ELR (cell line): ENCODE data around the gene LDB1.

ENCODE experiments used
- DNase-seq: peaks from one replicate; pipeline ENCODE4 v3.0.0-alpha.2; 2015; ENCODE audit warnings: low read depth

Gene LDB1

DNA sequence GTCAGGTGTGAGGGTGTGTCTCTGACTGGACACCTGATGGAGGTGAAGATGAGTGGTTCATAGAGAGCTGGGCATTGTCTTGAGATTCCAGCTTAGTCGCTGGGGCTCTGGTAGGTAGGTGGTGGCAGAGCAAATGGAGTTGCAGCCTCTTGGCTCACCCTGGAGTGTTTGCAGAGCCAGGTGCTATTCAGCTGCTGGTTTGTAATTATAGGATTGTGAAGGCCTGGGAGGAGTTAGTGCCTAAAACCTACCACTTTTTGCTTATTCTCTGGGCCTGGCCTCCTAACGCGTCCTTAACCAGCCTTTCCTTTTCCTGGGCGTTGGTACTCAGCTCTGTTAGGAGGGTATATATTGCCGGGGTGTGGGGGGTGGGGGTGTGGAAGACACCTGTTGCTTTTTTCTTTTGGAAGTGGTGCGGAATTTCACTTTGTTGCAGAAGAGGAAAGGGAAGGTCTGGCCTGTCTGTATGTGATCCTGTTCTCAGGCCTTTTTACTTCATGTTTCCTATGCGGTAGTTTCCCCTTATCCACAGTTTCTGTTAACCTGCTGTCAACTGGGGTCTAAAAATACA, 15.9 kb upstream of the LDB1 start:
- DNase-seq, result no peak

- no peak for DNase-seq
Observed at GRCh38 chr10:102134416-102134815, 14.2 kb upstream of the LDB1 start.

- peak; percentile 90 for DNase-seq
Observed at GRCh38 chr10:102133373-102134195, 13.4 kb upstream of the LDB1 start.

DNA sequence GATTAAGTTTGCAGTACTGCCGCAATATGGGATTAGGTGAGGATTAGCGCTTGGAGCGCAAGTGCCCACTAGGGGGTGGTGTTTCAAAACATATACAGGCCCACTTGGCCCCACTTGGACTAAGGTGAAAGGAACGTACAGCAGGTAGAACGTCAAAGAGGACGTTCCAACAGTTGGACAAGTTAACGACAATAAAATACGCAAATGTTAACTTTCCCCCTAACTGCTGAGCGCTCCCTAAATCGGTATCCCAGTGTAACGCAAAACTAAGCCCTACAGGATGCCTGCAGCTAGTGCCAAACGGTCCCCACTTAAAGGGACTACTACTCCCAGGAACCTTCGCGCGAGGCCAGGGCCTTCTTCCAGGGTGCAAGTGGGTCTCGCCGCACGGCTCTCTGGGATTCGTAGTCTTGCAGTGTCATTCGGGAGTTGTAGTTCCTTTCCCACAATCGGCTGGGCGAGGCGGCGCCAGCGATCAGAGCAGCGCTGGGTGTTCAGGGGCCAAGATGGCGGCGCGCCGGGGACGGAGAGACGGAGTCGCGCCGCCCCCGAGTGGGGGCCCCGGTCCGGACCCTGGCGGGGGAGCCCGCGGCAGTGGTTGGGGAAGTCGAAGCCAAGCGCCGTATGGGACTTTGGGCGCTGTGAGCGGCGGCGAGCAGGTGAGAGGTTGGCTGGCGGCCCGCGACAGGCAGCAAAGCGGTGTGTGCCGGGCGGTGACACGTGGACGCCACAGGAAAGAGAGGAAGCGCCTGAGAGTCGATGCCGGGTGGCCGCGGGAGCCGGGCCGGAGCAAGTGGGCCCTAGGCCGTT, 12.6 kb upstream of the LDB1 start, which contains the start of gene PPRC1:
Gene PPRC1 (plus strand): TSS at position 478 of the 810 bp plus-strand sequence. CDS start 29 bp downstream, at position 507.
- peak; percentile 100 for DNase-seq

DNA sequence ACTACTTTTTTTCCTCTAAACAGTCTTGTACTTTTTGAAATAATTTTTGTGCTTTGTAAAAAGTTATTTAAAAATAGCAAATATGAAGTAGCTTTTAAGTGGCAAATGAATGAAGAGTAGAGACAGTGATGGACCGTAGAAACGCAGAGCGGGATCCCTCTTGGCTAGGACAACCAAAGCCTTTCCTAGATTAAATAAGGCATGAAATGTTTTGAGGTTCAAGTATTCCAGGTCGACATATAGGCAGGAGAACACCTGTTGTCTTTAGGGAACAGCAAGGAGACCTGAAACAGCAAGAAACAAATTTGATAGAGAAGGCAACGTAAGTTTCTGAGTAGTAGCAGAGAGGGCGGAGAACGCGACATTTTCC, 12.0 kb upstream of the LDB1 start:
- no peak for DNase-seq

- DNase-seq, result peak; percentile 84
Observed at GRCh38 chr10:102131286-102132170, 11.4 kb upstream of the LDB1 start.

- no peak for DNase-seq
Observed at GRCh38 chr10:102123223-102123622, 3.1 kb upstream of the LDB1 start.

DNA sequence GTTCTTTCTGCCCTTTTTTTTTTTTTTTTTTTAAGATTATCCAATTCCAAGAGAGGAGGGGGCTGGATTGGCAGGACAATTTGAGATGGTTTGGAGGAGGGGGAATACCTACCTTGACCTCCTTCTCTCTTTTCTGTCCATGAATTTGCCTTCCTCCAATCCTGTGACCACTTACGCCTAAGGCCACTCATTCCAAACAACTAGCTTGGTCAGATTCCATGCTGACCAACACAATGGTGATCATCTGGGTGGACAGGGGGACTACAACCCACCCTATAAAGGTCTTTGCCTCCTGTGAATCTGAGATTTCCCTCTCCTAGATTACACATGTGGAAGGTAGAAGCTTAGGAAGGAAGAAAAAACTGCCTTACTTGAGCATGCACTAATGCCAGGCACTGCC, 2.3 kb upstream of the LDB1 start:
- DNase-seq, result no peak

GRCh38 chr10:102121739-102122372, 1.7 kb upstream of the LDB1 start:
- DNase-seq, result no peak

- DNase-seq, result peak; percentile 57
Observed at GRCh38 chr10:102120991-102121738, 997 bp upstream of the LDB1 start.

GRCh38 chr10:102119417-102120141, 589 bp downstream of the LDB1 start:
- peak; percentile 72 for DNase-seq

DNA sequence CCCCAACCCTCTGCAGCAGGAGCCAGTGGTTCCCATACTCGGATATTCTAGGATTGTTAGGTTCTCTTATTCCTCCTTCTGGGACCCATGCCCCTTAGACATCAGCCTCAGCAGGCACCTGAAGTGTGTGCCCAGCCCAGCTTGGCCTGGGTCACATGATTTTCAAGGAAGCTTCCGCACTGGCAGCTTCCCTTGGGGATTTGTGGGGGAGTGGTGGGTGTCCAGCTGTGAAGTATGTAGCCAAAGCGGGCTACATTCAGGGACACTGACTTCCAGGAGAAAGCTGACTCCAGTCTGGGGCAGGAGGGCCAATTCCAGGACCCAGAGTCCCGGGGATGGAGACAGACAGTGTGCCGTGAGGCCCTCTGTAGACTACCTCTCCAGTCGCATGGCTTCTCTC, 1.3 kb downstream of the LDB1 start:
- DNase-seq, result no peak

DNA sequence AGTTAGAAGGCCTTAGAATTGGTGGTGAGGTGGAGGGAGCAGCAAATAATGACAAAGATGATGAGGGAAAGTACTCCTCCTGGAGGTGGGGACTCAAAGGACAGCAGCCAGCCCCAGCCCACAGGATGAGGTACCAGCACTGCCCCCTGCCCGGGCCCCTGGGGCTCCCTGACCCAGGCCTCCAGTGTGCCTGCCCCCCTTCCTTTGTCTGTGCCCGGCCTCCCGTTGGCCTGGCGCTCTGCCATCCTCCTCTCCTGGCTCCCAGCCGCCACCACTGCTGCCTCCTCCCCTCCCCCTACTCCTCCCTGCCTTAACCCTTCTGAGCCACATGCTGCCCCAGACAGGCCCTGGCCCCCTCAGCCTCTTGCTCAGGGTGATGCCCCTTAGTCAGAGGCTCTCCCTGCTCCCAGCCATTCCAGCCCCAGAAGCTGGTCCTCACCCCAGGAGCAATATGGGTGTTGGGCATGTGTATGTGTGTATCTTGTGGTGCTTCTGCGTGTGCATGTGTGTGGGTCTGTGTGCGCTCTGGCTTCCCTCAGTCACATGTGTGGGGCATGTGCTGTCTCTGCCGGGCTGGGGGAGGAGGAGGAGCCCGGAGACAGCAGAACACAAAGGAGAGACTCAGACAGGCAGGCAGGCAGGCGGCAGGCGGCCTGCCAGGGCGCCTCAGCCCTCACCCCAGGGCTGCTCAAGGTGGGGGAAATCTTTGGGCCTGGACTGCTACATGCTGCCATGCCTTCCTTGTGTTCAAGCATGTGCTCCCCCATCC, 2.6 kb downstream of the LDB1 start:
- peak; percentile 51 for DNase-seq

DNA sequence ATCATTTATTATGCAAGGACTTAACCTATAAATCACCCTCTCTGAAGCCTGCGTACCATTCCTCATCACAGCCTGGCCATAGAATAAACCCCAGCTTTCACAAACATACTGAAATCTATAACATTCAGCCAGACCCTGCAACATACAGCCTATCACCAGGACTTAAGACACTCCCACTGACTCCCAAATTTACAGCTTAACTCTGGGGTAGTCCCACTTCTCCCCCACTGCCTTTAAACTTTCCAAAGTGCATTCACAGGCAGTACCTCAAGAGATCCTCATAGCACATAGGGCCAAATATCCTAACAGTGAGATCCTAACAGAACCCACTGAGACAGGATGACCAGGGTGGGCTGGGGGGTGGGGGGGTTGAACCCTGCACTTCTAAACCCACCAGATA, 3.5 kb downstream of the LDB1 start:
- DNase-seq, result no peak

DNA sequence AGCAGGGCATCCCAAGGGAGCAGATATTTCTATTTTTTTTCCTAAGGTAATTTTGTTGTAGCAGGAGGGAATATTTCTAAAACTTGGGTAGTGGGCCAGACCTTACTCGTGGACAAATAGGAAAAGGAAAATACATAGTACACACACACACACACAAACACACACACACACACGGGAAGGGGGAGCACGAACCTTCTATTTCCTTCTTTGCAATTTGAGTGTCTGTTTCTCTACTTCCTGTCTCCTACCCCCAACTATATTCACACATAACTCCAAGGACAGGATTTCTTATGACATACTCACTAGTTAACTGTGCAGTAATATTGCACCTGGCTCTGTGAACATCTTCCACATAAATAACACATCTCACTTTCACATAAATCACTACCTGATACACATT, 4.4 kb downstream of the LDB1 start:
- DNase-seq, result no peak

DNA sequence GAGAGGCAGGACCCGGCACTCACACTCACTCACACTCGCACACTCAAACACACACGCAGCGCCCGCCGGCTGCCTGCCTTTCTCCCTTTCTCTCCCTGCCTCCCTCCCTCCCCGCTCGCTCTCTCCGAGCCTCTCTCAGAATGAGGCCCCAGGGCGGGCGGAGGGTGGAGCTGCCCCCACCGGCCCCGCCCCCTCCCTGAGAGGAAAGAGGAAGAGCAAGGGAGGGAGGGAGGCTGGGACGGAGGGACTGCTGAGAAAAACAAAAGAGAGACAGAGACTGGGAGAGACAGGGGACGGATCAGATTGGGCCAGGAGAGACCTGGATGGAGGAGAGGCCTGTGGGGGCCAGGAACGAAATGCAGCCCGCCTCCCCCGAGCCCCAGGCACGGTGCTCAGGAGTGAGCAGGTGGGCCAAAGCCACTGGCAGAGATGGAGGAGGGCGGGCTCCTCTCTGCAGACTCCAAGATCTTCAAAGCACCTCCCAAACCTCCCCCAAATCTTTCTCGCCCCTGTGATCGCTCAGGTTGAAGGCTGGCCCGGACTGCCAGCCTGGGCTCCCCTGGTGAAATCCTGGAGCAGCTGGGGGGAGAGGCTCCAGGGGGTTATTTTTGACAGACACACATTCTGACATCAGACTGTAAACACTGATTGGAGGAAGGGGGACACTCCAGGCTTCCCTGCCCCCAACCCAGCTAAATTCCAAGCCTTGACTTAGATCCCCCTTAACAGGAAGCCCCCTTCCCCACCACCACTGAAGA, 5.1 kb downstream of the LDB1 start:
- peak; percentile 89 for DNase-seq

DNA sequence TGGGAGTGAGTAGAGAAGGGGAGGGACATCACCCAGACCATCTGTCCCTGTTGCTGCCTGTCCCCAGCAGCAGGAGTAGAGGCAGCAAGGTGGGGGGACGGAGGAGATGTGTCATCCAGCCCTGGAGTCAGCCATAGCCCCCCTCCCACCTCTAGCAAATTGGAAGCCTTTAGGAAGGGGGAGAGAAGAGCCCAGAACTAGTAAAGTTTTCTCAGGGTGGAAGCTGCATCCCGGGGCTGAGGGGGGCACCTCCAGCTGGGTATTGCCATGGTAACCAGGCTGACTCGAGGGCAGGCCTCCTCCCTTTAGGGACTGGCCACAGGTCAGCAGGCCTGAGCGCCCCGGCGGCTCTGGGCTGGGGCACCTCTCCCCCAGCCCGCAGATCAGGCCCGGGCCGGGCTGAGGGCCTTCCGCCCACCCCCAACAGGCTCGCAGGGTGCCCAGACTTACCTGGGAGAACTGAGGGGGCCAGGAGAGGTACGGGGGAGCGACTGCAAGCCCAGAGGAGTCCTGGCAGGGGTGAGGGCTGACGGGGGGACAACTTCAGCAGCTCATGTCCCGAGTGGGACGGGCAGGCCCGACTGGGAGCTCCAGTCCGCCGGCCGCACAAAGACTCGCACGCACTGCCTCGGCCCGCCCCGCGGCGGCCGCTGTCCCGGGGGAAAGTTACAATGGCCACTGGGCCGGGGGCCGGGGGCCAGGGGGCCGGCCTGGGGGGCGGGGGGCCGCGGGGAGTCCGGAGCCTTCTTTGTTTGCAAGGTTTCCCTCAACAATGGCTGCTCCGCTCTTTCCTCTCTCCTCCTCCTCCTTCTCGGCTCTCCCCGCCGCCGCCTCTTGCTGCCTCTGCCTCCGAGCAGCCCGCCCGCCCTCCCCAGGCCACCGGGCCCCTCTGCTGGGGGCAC, 6.0 kb downstream of the LDB1 start:
- peak; percentile 43 for DNase-seq
